MM.1S (cell line): ENCODE measurements around the gene SNTN.

Experiments
- DNase-seq: peaks from one replicate; pipeline ENCODE4 v3.0.0-alpha.2; 2015
- H2AFZ ChIP-seq: fragments of 300-600 bp; sonication (generic); 2 replicates; pipeline ENCODE4 v1.6.0; 2016; ENCODE audit warnings: antibody characterized with exemption, low read length
- H3F3A ChIP-seq: fragments of 300-600 bp; sonication (generic); 2 replicates; pipeline ENCODE4 v1.6.1; 2016; ENCODE audit warnings: mild to moderate bottlenecking, antibody characterized with exemption, low read length, moderate library complexity, mixed read lengths; ENCODE audit not compliant: insufficient read depth
- H3K27ac ChIP-seq: fragments of 300-600 bp; sonication (generic); 2 replicates; pipeline ENCODE4 v1.5.1; 2016; ENCODE audit warnings: mild to moderate bottlenecking, low read length
- H3K27me3 ChIP-seq: fragments of 300-600 bp; sonication (generic); replicated peaks from 2 replicates; pipeline ENCODE4 v1.6.0; 2016; ENCODE audit warnings: low read length; ENCODE audit not compliant: insufficient read depth
- H3K36me3 ChIP-seq: fragments of 300-600 bp; sonication (generic); replicated peaks from 2 replicates; pipeline ENCODE4 v1.6.1; 2016; ENCODE audit warnings: mild to moderate bottlenecking, low read length, mixed read lengths; ENCODE audit not compliant: insufficient read depth
- H3K4me1 ChIP-seq: fragments of 300-600 bp; sonication (generic); 2 replicates; pipeline ENCODE4 v1.6.1; 2016; ENCODE audit warnings: low read length, mixed read lengths
- H3K4me2 ChIP-seq: fragments of 300-600 bp; sonication (generic); 2 replicates; pipeline ENCODE4 v1.6.0; 2016; ENCODE audit warnings: low read depth, low read length
- H3K4me3 ChIP-seq: fragments of 300-600 bp; sonication (generic); 2 replicates; pipeline ENCODE4 v1.5.1; 2016; ENCODE audit warnings: low read length, mixed read lengths
- H3K79me2 ChIP-seq: fragments of 300-600 bp; sonication (generic); 2 replicates; pipeline ENCODE4 v1.6.1; 2016; ENCODE audit warnings: mixed run types, low read length, mixed read lengths
- H3K9ac ChIP-seq: fragments of 300-600 bp; sonication (generic); 2 replicates; pipeline ENCODE4 v1.6.1; 2016; ENCODE audit warnings: low read length, mixed read lengths
- H3K9me2 ChIP-seq: fragments of 300-600 bp; sonication (generic); replicated peaks from 2 replicates; pipeline ENCODE4 v1.6.1; 2016; ENCODE audit warnings: mild to moderate bottlenecking, low read length, mixed read lengths; ENCODE audit not compliant: insufficient read depth
- H3K9me3 ChIP-seq: fragments of 300-600 bp; sonication (generic); replicated peaks from 2 replicates; pipeline ENCODE4 v1.6.1; 2016; ENCODE audit warnings: mild to moderate bottlenecking, low read length, mixed read lengths; ENCODE audit not compliant: insufficient read depth
- H4K20me1 ChIP-seq: fragments of 300-600 bp; sonication (generic); 2 replicates; pipeline ENCODE4 v1.6.1; 2016; ENCODE audit warnings: mild to moderate bottlenecking, low read length, moderate library complexity, mixed read lengths; ENCODE audit not compliant: insufficient read depth
- CTCF ChIP-seq: fragments of 300-600 bp; sonication (generic); IDR thresholded peaks from 2 replicates; pipeline ENCODE4 v1.5.1; 2016; ENCODE audit warnings: antibody characterized with exemption, low read length, mixed read lengths
- EZH2 ChIP-seq: fragments of 300-600 bp; sonication (generic); optimal IDR thresholded peaks from 2 replicates; pipeline ENCODE3; 2017; ENCODE audit warnings: low read depth, mild to moderate bottlenecking, antibody characterized with exemption, low read length, mixed read lengths
- EZH2phosphoT487 ChIP-seq: fragments of 300-600 bp; sonication (generic); IDR thresholded peaks from 2 replicates; pipeline ENCODE4 v1.6.1; 2018; ENCODE audit warnings: antibody characterized with exemption, low read length

SNTN gene

GRCh38 chr3:63631670-63632069, 20.8 kb upstream of the SNTN start:
- no peaks in the 10 kb centered on the region for H3F3A ChIP-seq
- H3K79me2 ChIP-seq, result no peaks in the 10 kb centered on the region
- no peak overlapping the region for H3K27ac ChIP-seq
- no peak for TF ChIP-seq EZH2phosphoT487
- no peak for TF ChIP-seq CTCF
- TF ChIP-seq EZH2, result no peak
- H3K4me2 ChIP-seq, result no peak overlapping the region
- H3K9me3 ChIP-seq, result no peaks in the 10 kb centered on the region
- no peak for DNase-seq
- no peaks in the 10 kb centered on the region for H3K4me1 ChIP-seq
- no peak overlapping the region for H2AFZ ChIP-seq
- H4K20me1 ChIP-seq, result no peaks in the 10 kb centered on the region
- no peaks in the 10 kb centered on the region for H3K27me3 ChIP-seq
- no peaks in the 10 kb centered on the region for H3K9me2 ChIP-seq
- H3K36me3 ChIP-seq, result no peaks in the 10 kb centered on the region
- H3K4me3 ChIP-seq, result no peak overlapping the region
- no peak overlapping the region for H3K9ac ChIP-seq

GRCh38 chr3:63635186-63635585, 17.3 kb upstream of the SNTN start:
- H3K9me2 ChIP-seq, result no peaks in the 10 kb centered on the region
- no peaks in the 10 kb centered on the region for H4K20me1 ChIP-seq
- TF ChIP-seq CTCF, result no peak
- no peak for TF ChIP-seq EZH2phosphoT487
- no peak for TF ChIP-seq EZH2
- H3K79me2 ChIP-seq, result no peaks in the 10 kb centered on the region
- H3K27me3 ChIP-seq, result no peaks in the 10 kb centered on the region
- no peaks in the 10 kb centered on the region for H3K9me3 ChIP-seq
- no peak for DNase-seq
- no peaks in the 10 kb centered on the region for H3K4me1 ChIP-seq
- H3F3A ChIP-seq, result no peaks in the 10 kb centered on the region
- no peak overlapping the region for H3K4me2 ChIP-seq
- no peaks in the 10 kb centered on the region for H3K36me3 ChIP-seq
- H3K27ac ChIP-seq, result no peak overlapping the region
- H2AFZ ChIP-seq, result no peak overlapping the region
- H3K9ac ChIP-seq, result no peak overlapping the region
- H3K4me3 ChIP-seq, result no peak overlapping the region

- DNase-seq, result no peak
- Histone ChIP-seq H3K4me3 (no peak overlapping the region), H3K36me3 (no peaks in the 10 kb centered on the region), H3K4me1 (no peaks in the 10 kb centered on the region), H3K79me2 (no peaks in the 10 kb centered on the region), H3F3A (no peaks in the 10 kb centered on the region), H3K9me3 (no peaks in the 10 kb centered on the region), H3K9ac (no peak overlapping the region), H2AFZ (no peak overlapping the region), H3K9me2 (no peaks in the 10 kb centered on the region), H3K27me3 (no peaks in the 10 kb centered on the region), H3K27ac (no peak overlapping the region), H4K20me1 (no peaks in the 10 kb centered on the region), H3K4me2 (no peak overlapping the region)
- TF ChIP-seq EZH2 (no peak), CTCF (no peak), EZH2phosphoT487 (no peak)
These were observed 12.7 kb upstream of the SNTN start for GRCh38 chr3:63639806-63640205.
